ENCODE data around the gene NXPE3.

The NXPE3 gene

GRCh38 chr3:101870138-101870537 is 91.1 kb downstream of the NXPE3 start:
- POLR2A ChIA-PET (ENCODE audit: low non-redundant PET) = no interaction called here
- TF ChIP-seq CTCF (conservative IDR thresholded peaks at IDR 0.05; ENCODE audit: low read depth) = no peak
- no peak overlapping the region for H3K27ac ChIP-seq
- DNase-seq (ENCODE audit: low spot score) = peak; percentile 34
- CTCF ChIA-PET = interaction anchor here (0.7 kb wide), 1 partner anchor 243 kb away, joined by 4 read pairs; no protein-coding TSS in a partner anchor

GRCh38 chr3:101873619-101874018 is 94.6 kb downstream of the NXPE3 start:
- TF ChIP-seq CTCF (conservative IDR thresholded peaks at IDR 0.05; ENCODE audit: low read depth) = no peak
- H3K27ac ChIP-seq = no peak overlapping the region
- CTCF ChIA-PET = no interaction called here
- POLR2A ChIA-PET (ENCODE audit: low non-redundant PET) = no interaction called here
- no peak for DNase-seq (ENCODE audit: low spot score)

- TF ChIP-seq CTCF (conservative IDR thresholded peaks at IDR 0.05; ENCODE audit: low read depth) = no peak
- ChIA-PET POLR2A (ENCODE audit: low non-redundant PET) (no interaction called here), CTCF (no interaction called here)
- no peak for DNase-seq (ENCODE audit: low spot score)
- no peak overlapping the region for H3K27ac ChIP-seq
These were observed 97.1 kb downstream of the NXPE3 start for GRCh38 chr3:101876142-101876541.
